BLaER1 (cell line): ENCODE measurements around the gene KAZN.
"Not testable (repeated sequence)": the region's sequence is repeated elsewhere in the genome, so short reads cannot be mapped to it uniquely, and the experiment has no call there.

ENCODE experiments used
- H3K27ac ChIP-seq: shearing (Covaris generic); formaldehyde crosslinking; 2 replicates; pipeline ENCODE4 v1.8.1; 2022
- H3K27me3 ChIP-seq: shearing (Covaris generic); formaldehyde crosslinking; 2 replicates; pipeline ENCODE4 v1.8.1; 2022
- H3K36me3 ChIP-seq: shearing (Covaris generic); formaldehyde crosslinking; 2 replicates; pipeline ENCODE4 v1.8.1; 2022
- H3K4me1 ChIP-seq: shearing (Covaris generic); formaldehyde crosslinking; 2 replicates; pipeline ENCODE4 v1.8.1; 2022
- H3K4me2 ChIP-seq: shearing (Covaris generic); formaldehyde crosslinking; 2 replicates; pipeline ENCODE4 v1.8.1; 2022
- H3K4me3 ChIP-seq: shearing (Covaris generic); formaldehyde crosslinking; 2 replicates; pipeline ENCODE4 v1.8.1; 2022
- H3K9ac ChIP-seq: shearing (Covaris generic); formaldehyde crosslinking; 2 replicates; pipeline ENCODE4 v1.8.1; 2022
- H3K9me3 ChIP-seq: shearing (Covaris generic); formaldehyde crosslinking; 2 replicates; pipeline ENCODE4 v1.8.1; 2022
- H4K20me1 ChIP-seq: shearing (Covaris generic); formaldehyde crosslinking; 2 replicates; pipeline ENCODE4 v1.8.1; 2022
- Cebpa-rat ChIP-seq: shearing (Covaris generic); IDR thresholded peaks from 2 replicates; pipeline ENCODE4 v1.8.1; 2022

The KAZN gene

GRCh38 chr1:14567903-14568302, 30.6 kb upstream of the KAZN start:
- Histone ChIP-seq H3K4me3 (no peak overlapping the region), H3K9ac (no peak overlapping the region), H3K9me3 (peaks cover 37% of the 10 kb centered on the region), H3K4me1 (peaks cover 12% of the 10 kb centered on the region), H3K27me3 (no peaks in the 10 kb centered on the region), H3K27ac (no peak overlapping the region), H3K36me3 (no peaks in the 10 kb centered on the region), H4K20me1 (no peaks in the 10 kb centered on the region), H3K4me2 (no peak overlapping the region)
- TF ChIP-seq Cebpa-rat = no peak

GRCh38 chr1:14568716-14569355, 29.6 kb upstream of the KAZN start:
- peaks cover 12% of the 10 kb centered on the region for H3K4me1 ChIP-seq
- no peak for TF ChIP-seq Cebpa-rat
- H3K27ac ChIP-seq = no peak overlapping the region
- H3K4me2 ChIP-seq = 0 out of 2 replicates have a peak overlapping the region, but pooled peaks have one; percentile 11
- H4K20me1 ChIP-seq = no peaks in the 10 kb centered on the region
- H3K9ac ChIP-seq = no peak overlapping the region
- H3K27me3 ChIP-seq = no peaks in the 10 kb centered on the region
- no peaks in the 10 kb centered on the region for H3K36me3 ChIP-seq
- H3K4me3 ChIP-seq = no peak overlapping the region
- H3K9me3 ChIP-seq = peaks cover 37% of the 10 kb centered on the region

- Histone ChIP-seq H3K27me3 (no peaks in the 10 kb centered on the region), H3K36me3 (no peaks in the 10 kb centered on the region), H3K27ac (no peak overlapping the region), H3K4me2 (no peak overlapping the region), H3K9ac (no peak overlapping the region), H3K9me3 (peaks cover 39% of the 10 kb centered on the region), H3K4me1 (peaks cover 12% of the 10 kb centered on the region), H3K4me3 (no peak overlapping the region), H4K20me1 (no peaks in the 10 kb centered on the region)
- TF ChIP-seq Cebpa-rat = no peak
These were observed 28.0 kb upstream of the KAZN start for GRCh38 chr1:14570514-14570913.

GRCh38 chr1:14571810-14572767, 26.4 kb upstream of the KAZN start:
- Histone ChIP-seq H3K4me2 (no peak overlapping the region), H3K9ac (no peak overlapping the region), H3K4me3 (no peak overlapping the region), H3K36me3 (no peaks in the 10 kb centered on the region), H3K9me3 (peaks cover 26% of the 10 kb centered on the region), H3K4me1 (peaks cover 12% of the 10 kb centered on the region), H3K27ac (no peak overlapping the region), H3K27me3 (no peaks in the 10 kb centered on the region), H4K20me1 (no peaks in the 10 kb centered on the region)
- no peak for TF ChIP-seq Cebpa-rat

GRCh38 chr1:14572861-14573260, 25.6 kb upstream of the KAZN start:
- H3K9me3 ChIP-seq = peaks cover 20% of the 10 kb centered on the region
- no peaks in the 10 kb centered on the region for H3K27me3 ChIP-seq
- H3K9ac ChIP-seq = no peak overlapping the region
- H3K4me2 ChIP-seq = no peak overlapping the region
- H3K4me3 ChIP-seq = no peak overlapping the region
- no peaks in the 10 kb centered on the region for H4K20me1 ChIP-seq
- no peak for TF ChIP-seq Cebpa-rat
- peaks cover 12% of the 10 kb centered on the region for H3K4me1 ChIP-seq
- H3K27ac ChIP-seq = no peak overlapping the region
- H3K36me3 ChIP-seq = no peaks in the 10 kb centered on the region

GRCh38 chr1:14576155-14576554, 22.3 kb upstream of the KAZN start:
- Histone ChIP-seq H3K9me3 (peaks cover 11% of the 10 kb centered on the region; the same call in 1 of the 2 replicates), H3K36me3 (no peaks in the 10 kb centered on the region), H3K27ac (no peak overlapping the region), H3K4me2 (no peak overlapping the region), H3K27me3 (no peaks in the 10 kb centered on the region), H3K4me1 (no peaks in the 10 kb centered on the region), H3K4me3 (no peak overlapping the region), H3K9ac (no peak overlapping the region), H4K20me1 (no peaks in the 10 kb centered on the region)
- TF ChIP-seq Cebpa-rat = no peak

GRCh38 chr1:14577261-14577660, 21.2 kb upstream of the KAZN start:
- Histone ChIP-seq H3K4me2 (no peak overlapping the region), H3K27ac (no peak overlapping the region), H3K4me3 (no peak overlapping the region), H3K36me3 (no peaks in the 10 kb centered on the region), H3K27me3 (no peaks in the 10 kb centered on the region), H3K9ac (no peak overlapping the region), H4K20me1 (no peaks in the 10 kb centered on the region), H3K9me3 (peaks cover 11% of the 10 kb centered on the region; the same call in 1 of the 2 replicates), H3K4me1 (no peaks in the 10 kb centered on the region)
- no peak for TF ChIP-seq Cebpa-rat

GRCh38 chr1:14578156-14578555, 20.3 kb upstream of the KAZN start:
- Histone ChIP-seq H3K4me1 (no peaks in the 10 kb centered on the region), H4K20me1 (no peaks in the 10 kb centered on the region), H3K27me3 (no peaks in the 10 kb centered on the region), H3K27ac (no peak overlapping the region), H3K4me2 (no peak overlapping the region), H3K4me3 (no peak overlapping the region), H3K9me3 (peaks cover 11% of the 10 kb centered on the region; the same call in 1 of the 2 replicates), H3K36me3 (no peaks in the 10 kb centered on the region), H3K9ac (no peak overlapping the region)
- no peak for TF ChIP-seq Cebpa-rat

- H3K36me3 ChIP-seq, H3K27ac ChIP-seq, H3K4me1 ChIP-seq, H4K20me1 ChIP-seq, H3K4me2 ChIP-seq, H3K27me3 ChIP-seq, H3K4me3 ChIP-seq, H3K9me3 ChIP-seq, H3K9ac ChIP-seq: not testable (repeated sequence)
These were observed 18.2 kb upstream of the KAZN start for GRCh38 chr1:14580295-14580694.

- Histone ChIP-seq H3K4me3 (no peak overlapping the region), H3K27ac (no peak overlapping the region), H3K4me2 (no peak overlapping the region), H3K4me1 (peaks cover 5% of the 10 kb centered on the region; the same call in 1 of the 2 replicates), H4K20me1 (no peaks in the 10 kb centered on the region), H3K9ac (no peak overlapping the region), H3K36me3 (no peaks in the 10 kb centered on the region), H3K9me3 (no peaks in the 10 kb centered on the region), H3K27me3 (no peaks in the 10 kb centered on the region)
- no peak for TF ChIP-seq Cebpa-rat
These were observed 17.5 kb upstream of the KAZN start for GRCh38 chr1:14580986-14581385.
